SK-N-SH treated with all-trans-retinoic acid at 6 μM for 48 hours (cell line): ENCODE data around the gene SNAP91.

Experiments
- ATAC-seq: fragments of 200-7000 bp; cut with Tn5 transposase; 3 replicates; pipeline ENCODE4 v1.9.1; 2020; ENCODE audit warnings: mild to moderate bottlenecking, moderate library complexity
- ARNTL ChIP-seq: fragments of 450-650 bp; formaldehyde crosslinking; IDR thresholded peaks from 2 replicates; pipeline ENCODE4 v1.5.0; 2020; ENCODE audit warnings: low read depth, mild to moderate bottlenecking, moderate library complexity, borderline replicate concordance
- BACH2 ChIP-seq: fragments of 250-450 bp; sonication (Bioruptor Pico); IDR thresholded peaks from 2 replicates; pipeline ENCODE4 v1.9.0; 2021; ENCODE audit warnings: mild to moderate bottlenecking, borderline replicate concordance
- CSDC2 ChIP-seq: fragments of 250-450 bp; sonication (Bioruptor Pico); IDR thresholded peaks from 2 replicates; pipeline ENCODE4 v1.5.0; 2020; ENCODE audit warnings: mild to moderate bottlenecking, moderate library complexity
- ESRRG ChIP-seq: fragments of 250-450 bp; sonication (Bioruptor Pico); IDR thresholded peaks from 2 replicates; pipeline ENCODE4 v1.6.1; 2021; ENCODE audit warnings: mild to moderate bottlenecking
- GLIS3 ChIP-seq: fragments of 250-450 bp; sonication (Bioruptor Pico); IDR thresholded peaks from 2 replicates; pipeline ENCODE4 v1.5.0; 2020; ENCODE audit warnings: mild to moderate bottlenecking, moderate library complexity
- ISL1 ChIP-seq: fragments of 250-450 bp; sonication (Bioruptor Pico); IDR thresholded peaks from 2 replicates; pipeline ENCODE4 v2.1.2; 2022; ENCODE audit warnings: mild to moderate bottlenecking, moderate library complexity
- OSR1 ChIP-seq: fragments of 250-450 bp; sonication (Bioruptor Pico); IDR thresholded peaks from 2 replicates; pipeline ENCODE4 v1.8.0; 2022; ENCODE audit warnings: moderate library complexity, mild to moderate bottlenecking, inconsistent platforms
- RARB ChIP-seq: fragments of 250-450 bp; sonication (Bioruptor Pico); IDR thresholded peaks from 2 replicates; pipeline ENCODE4 v1.8.0; 2021; ENCODE audit warnings: mild to moderate bottlenecking, moderate library complexity
- TCF4 ChIP-seq: fragments of 250-450 bp; sonication (Bioruptor Pico); IDR thresholded peaks from 2 replicates; pipeline ENCODE4 v1.8.0; 2021; ENCODE audit warnings: mild to moderate bottlenecking, moderate library complexity, borderline replicate concordance
- TOX ChIP-seq: fragments of 250-450 bp; sonication (Bioruptor Pico); IDR thresholded peaks from 2 replicates; pipeline ENCODE4 v1.8.0; 2021; ENCODE audit warnings: mild to moderate bottlenecking, moderate library complexity, borderline replicate concordance
- ZC3H10 ChIP-seq: fragments of 250-450 bp; sonication (Bioruptor Pico); IDR thresholded peaks from 2 replicates; pipeline ENCODE4 v1.5.1; 2021; ENCODE audit warnings: mild to moderate bottlenecking, moderate library complexity
- ZFP3 ChIP-seq: fragments of 250-450 bp; sonication (Bioruptor Pico); IDR thresholded peaks from 2 replicates; pipeline ENCODE4 v1.5.0; 2020; ENCODE audit warnings: mild to moderate bottlenecking, moderate library complexity
- ZNF70 ChIP-seq: fragments of 450-650 bp; formaldehyde crosslinking; IDR thresholded peaks from 2 replicates; pipeline ENCODE4 v1.5.0; 2020; ENCODE audit warnings: mild to moderate bottlenecking, moderate library complexity
- ZNF8 ChIP-seq: fragments of 450-650 bp; formaldehyde crosslinking; IDR thresholded peaks from 2 replicates; pipeline ENCODE4 v1.5.0; 2020; ENCODE audit warnings: mild to moderate bottlenecking, moderate library complexity
- TF ChIP-seq, protein P1 (sequence below): fragments of 250-450 bp; sonication (Bioruptor Pico); IDR thresholded peaks from 2 replicates; pipeline ENCODE4 v1.5.0; 2020; ENCODE audit warnings: mild to moderate bottlenecking, moderate library complexity
- TF ChIP-seq, protein P2 (sequence below): fragments of 250-450 bp; sonication (Bioruptor Pico); IDR thresholded peaks from 2 replicates; pipeline ENCODE4 v1.8.0; 2020; ENCODE audit warnings: mild to moderate bottlenecking, moderate library complexity, borderline replicate concordance
- TF ChIP-seq, protein P3 (sequence below): fragments of 250-450 bp; sonication (Bioruptor Pico); IDR thresholded peaks from 2 replicates; pipeline ENCODE4 v1.8.0; 2021; ENCODE audit warnings: low read depth, mild to moderate bottlenecking, moderate library complexity, borderline replicate concordance

SNAP91 gene

DNA sequence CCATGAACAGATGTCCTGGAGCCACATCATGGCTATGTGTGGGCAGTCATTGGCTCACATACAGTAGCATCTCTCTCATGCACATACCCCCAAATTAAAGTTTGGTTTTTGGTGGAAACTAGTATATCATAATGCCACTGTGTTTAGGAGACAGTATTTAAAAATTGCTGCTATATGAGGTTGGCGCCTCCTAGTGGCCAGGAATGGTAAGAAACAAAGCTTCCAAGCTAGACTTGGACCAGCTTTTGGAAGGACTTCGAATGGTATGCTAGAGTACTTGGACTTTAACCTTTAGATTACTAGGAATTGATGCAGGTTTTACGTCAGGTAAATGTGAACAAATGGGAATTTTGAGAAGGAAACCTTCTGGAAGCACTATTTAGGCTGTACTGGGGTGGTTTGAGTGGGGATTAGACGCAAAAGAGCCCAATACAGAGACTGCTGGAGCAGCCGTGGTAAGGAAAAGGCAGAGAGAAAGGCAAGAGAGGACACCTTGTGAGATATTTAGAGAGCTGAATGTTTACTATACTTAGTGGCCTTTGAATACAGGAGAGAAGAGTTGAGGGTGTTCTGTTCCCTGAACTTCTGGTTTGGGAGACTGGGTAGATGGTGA, 172.8 kb downstream of the SNAP91 start:
- ATAC-seq, result peak; percentile 83
- TF ChIP-seq ISL1 (CRISPR knock-in tag) (no peak), GLIS3 (CRISPR knock-in tag) (no peak), RARB (CRISPR knock-in tag) (no peak), TCF4 (CRISPR knock-in tag) (no peak), ZC3H10 (CRISPR knock-in tag) (no peak), CSDC2 (CRISPR knock-in tag) (no peak), ZNF8 (CRISPR knock-in tag) (no peak), ZFP3 (CRISPR knock-in tag) (no peak), TOX (CRISPR knock-in tag) (no peak), ZNF70 (CRISPR knock-in tag) (no peak), BACH2 (CRISPR knock-in tag) (no peak), ARNTL (CRISPR knock-in tag) (no peak)
- TF ChIP-seq, protein P1, sequence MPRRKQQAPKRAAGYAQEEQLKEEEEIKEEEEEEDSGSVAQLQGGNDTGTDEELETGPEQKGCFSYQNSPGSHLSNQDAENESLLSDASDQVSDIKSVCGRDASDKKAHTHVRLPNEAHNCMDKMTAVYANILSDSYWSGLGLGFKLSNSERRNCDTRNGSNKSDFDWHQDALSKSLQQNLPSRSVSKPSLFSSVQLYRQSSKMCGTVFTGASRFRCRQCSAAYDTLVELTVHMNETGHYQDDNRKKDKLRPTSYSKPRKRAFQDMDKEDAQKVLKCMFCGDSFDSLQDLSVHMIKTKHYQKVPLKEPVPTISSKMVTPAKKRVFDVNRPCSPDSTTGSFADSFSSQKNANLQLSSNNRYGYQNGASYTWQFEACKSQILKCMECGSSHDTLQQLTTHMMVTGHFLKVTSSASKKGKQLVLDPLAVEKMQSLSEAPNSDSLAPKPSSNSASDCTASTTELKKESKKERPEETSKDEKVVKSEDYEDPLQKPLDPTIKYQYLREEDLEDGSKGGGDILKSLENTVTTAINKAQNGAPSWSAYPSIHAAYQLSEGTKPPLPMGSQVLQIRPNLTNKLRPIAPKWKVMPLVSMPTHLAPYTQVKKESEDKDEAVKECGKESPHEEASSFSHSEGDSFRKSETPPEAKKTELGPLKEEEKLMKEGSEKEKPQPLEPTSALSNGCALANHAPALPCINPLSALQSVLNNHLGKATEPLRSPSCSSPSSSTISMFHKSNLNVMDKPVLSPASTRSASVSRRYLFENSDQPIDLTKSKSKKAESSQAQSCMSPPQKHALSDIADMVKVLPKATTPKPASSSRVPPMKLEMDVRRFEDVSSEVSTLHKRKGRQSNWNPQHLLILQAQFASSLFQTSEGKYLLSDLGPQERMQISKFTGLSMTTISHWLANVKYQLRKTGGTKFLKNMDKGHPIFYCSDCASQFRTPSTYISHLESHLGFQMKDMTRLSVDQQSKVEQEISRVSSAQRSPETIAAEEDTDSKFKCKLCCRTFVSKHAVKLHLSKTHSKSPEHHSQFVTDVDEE (CRISPR knock-in tag), result no peak
- TF ChIP-seq, protein P2, sequence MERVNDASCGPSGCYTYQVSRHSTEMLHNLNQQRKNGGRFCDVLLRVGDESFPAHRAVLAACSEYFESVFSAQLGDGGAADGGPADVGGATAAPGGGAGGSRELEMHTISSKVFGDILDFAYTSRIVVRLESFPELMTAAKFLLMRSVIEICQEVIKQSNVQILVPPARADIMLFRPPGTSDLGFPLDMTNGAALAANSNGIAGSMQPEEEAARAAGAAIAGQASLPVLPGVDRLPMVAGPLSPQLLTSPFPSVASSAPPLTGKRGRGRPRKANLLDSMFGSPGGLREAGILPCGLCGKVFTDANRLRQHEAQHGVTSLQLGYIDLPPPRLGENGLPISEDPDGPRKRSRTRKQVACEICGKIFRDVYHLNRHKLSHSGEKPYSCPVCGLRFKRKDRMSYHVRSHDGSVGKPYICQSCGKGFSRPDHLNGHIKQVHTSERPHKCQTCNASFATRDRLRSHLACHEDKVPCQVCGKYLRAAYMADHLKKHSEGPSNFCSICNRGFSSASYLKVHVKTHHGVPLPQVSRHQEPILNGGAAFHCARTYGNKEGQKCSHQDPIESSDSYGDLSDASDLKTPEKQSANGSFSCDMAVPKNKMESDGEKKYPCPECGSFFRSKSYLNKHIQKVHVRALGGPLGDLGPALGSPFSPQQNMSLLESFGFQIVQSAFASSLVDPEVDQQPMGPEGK (CRISPR knock-in tag), result no peak
- TF ChIP-seq, protein P3, sequence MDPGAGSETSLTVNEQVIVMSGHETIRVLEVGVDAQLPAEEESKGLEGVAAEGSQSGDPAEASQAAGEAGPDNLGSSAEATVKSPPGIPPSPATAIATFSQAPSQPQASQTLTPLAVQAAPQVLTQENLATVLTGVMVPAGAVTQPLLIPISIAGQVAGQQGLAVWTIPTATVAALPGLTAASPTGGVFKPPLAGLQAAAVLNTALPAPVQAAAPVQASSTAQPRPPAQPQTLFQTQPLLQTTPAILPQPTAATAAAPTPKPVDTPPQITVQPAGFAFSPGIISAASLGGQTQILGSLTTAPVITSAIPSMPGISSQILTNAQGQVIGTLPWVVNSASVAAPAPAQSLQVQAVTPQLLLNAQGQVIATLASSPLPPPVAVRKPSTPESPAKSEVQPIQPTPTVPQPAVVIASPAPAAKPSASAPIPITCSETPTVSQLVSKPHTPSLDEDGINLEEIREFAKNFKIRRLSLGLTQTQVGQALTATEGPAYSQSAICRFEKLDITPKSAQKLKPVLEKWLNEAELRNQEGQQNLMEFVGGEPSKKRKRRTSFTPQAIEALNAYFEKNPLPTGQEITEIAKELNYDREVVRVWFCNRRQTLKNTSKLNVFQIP (CRISPR knock-in tag), result no peak

DNA sequence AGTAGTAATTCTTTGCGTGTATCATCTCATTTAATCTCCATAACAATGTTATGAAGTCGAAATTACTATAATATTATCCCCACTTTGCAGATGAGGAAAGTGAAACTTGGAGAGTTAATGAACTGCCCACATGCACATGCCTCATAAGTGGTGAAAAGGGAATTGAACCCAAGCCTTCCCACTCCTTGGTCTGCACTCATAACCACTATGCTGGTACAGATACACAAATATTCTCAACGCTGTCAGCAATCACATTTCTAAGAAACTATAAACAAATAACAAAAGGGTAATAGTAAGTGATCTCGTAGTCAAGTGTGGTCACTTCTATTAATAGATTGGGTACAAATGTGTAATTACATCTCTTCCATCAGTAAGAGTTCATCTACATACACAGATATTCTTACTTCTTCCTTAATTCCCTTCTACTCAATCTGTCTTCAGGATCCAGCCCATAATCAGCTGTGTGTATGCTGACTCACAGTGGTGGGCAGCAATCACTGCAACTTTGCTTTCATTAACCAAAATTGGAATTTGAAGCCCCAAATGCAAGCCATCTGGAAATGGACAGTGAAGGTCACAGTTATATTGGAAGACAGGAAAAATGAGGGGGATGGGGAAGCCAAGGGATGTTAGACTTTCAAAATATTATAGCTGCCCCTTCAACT, 190.0 kb downstream of the SNAP91 start:
- peak; percentile 76 for ATAC-seq
- TF ChIP-seq ZNF8 (CRISPR knock-in tag) (no peak), ARNTL (CRISPR knock-in tag) (no peak), ESRRG (CRISPR knock-in tag) (no peak), TCF4 (CRISPR knock-in tag) (no peak), BACH2 (CRISPR knock-in tag) (no peak), TOX (CRISPR knock-in tag) (no peak)
- TF ChIP-seq, protein P3 (CRISPR knock-in tag), result no peak
- TF ChIP-seq, protein P2 (CRISPR knock-in tag), result no peak
- TF ChIP-seq, all 23 proteins: peak for 0

DNA sequence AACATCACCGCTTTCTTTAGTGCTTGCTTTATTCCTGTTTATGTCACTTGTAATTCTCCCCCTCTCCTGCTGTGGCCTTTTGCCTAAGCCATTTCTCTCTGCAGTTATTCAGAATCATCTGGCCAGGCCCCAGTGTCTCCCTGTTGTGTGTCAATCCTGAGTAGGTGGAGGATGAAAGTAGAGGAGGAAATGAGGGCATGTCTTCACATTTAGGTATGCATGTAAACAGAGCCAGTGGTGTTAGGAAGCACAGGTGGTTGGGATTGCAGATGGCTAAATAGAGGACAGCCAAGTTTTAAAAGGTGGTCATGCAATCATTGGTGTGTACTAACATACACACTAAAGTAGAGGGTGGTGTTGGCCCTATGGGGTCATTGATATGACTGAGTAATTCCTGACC, 191.4 kb downstream of the SNAP91 start:
- TF ChIP-seq ISL1 (CRISPR knock-in tag) (no peak), OSR1 (CRISPR knock-in tag) (no peak), RARB (CRISPR knock-in tag) (no peak)
- TF ChIP-seq, all 23 proteins: peak for 0
- ATAC-seq, result no peak
